Measurements from ENCODE around the gene INPP5K. TPM values are rescaled to one million over a fixed set of nuclear protein-coding genes. Genes with fewer than 3 reads are reported as not detected.
A peak's percentile ranks its signal among the peaks of the same experiment; 100 is the strongest.

Gene INPP5K
- total and polyA plus RNA-seq, 4 donors, result 22.5 to 38.9 (median 31.3) TPM

GRCh38 chr17:1478418-1478817, 38.0 kb downstream of the INPP5K start:
- WGBS (ENCODE audit: insufficient coverage), result 86% methylated on average over 24 of the region's 26 CpGs
- Histone ChIP-seq H3K27ac (ENCODE audit: low read depth, low read length) (no peak overlapping the region), H3K27me3 (ENCODE audit: control insufficient read depth, insufficient read depth, low read length) (no peaks in the 10 kb centered on the region), H3K4me1 (ENCODE audit: control insufficient read depth, insufficient read depth, low read length) (peaks cover 7% of the 10 kb centered on the region), H3K36me3 (ENCODE audit: control insufficient read depth, insufficient read depth, low read length) (peaks cover 84% of the 10 kb centered on the region), H3K9me3 (ENCODE audit: control insufficient read depth, insufficient read depth, low read length) (no peaks in the 10 kb centered on the region), H3K4me3 (ENCODE audit: low read depth, low read length) (no peak overlapping the region)
- DNase-seq (ENCODE audit: low read depth in 4 of 6, low spot score in 6 of 6), result no peak

- WGBS (ENCODE audit: insufficient coverage), result 87% methylated on average over 15 of the region's 15 CpGs
- Histone ChIP-seq H3K4me1 (ENCODE audit: control insufficient read depth, insufficient read depth, low read length) (peaks cover 8% of the 10 kb centered on the region), H3K27me3 (ENCODE audit: control insufficient read depth, insufficient read depth, low read length) (no peaks in the 10 kb centered on the region), H3K9me3 (ENCODE audit: control insufficient read depth, insufficient read depth, low read length) (no peaks in the 10 kb centered on the region), H3K4me3 (ENCODE audit: low read depth, low read length) (no peak overlapping the region), H3K36me3 (ENCODE audit: control insufficient read depth, insufficient read depth, low read length) (peaks cover 86% of the 10 kb centered on the region), H3K27ac (ENCODE audit: low read depth, low read length) (no peak overlapping the region)
- DNase-seq (ENCODE audit: low read depth in 4 of 6, low spot score in 6 of 6), result no peak
Observed at GRCh38 chr17:1475321-1475854, 41.0 kb downstream of the INPP5K start.

- no peaks in the 10 kb centered on the region for H3K9me3 ChIP-seq (ENCODE audit: control insufficient read depth, insufficient read depth, low read length)
- no peak overlapping the region for H3K4me3 ChIP-seq (ENCODE audit: low read depth, low read length)
- no peak for DNase-seq (ENCODE audit: low read depth in 4 of 6, low spot score in 6 of 6)
- H3K27ac ChIP-seq (ENCODE audit: low read depth, low read length), result no peak overlapping the region
- WGBS (ENCODE audit: insufficient coverage), result 87% methylated on average over 27 of the region's 31 CpGs
- H3K36me3 ChIP-seq (ENCODE audit: control insufficient read depth, insufficient read depth, low read length), result peaks cover 92% of the 10 kb centered on the region
- H3K27me3 ChIP-seq (ENCODE audit: control insufficient read depth, insufficient read depth, low read length), result no peaks in the 10 kb centered on the region
- H3K4me1 ChIP-seq (ENCODE audit: control insufficient read depth, insufficient read depth, low read length), result peaks cover 8% of the 10 kb centered on the region
Observed at GRCh38 chr17:1474402-1475189, 41.8 kb downstream of the INPP5K start.

GRCh38 chr17:1473841-1474240, 42.6 kb downstream of the INPP5K start:
- H3K27ac ChIP-seq (ENCODE audit: low read depth, low read length), result no peak overlapping the region
- WGBS (ENCODE audit: insufficient coverage), result 76% methylated on average over 2 of the region's 10 CpGs
- no peaks in the 10 kb centered on the region for H3K9me3 ChIP-seq (ENCODE audit: control insufficient read depth, insufficient read depth, low read length)
- H3K4me3 ChIP-seq (ENCODE audit: low read depth, low read length), result no peak overlapping the region
- no peak for DNase-seq (ENCODE audit: low read depth in 4 of 6, low spot score in 6 of 6)
- peaks cover 8% of the 10 kb centered on the region for H3K4me1 ChIP-seq (ENCODE audit: control insufficient read depth, insufficient read depth, low read length)
- H3K27me3 ChIP-seq (ENCODE audit: control insufficient read depth, insufficient read depth, low read length), result no peaks in the 10 kb centered on the region
- peaks cover 89% of the 10 kb centered on the region for H3K36me3 ChIP-seq (ENCODE audit: control insufficient read depth, insufficient read depth, low read length)

GRCh38 chr17:1473170-1473569, 43.2 kb downstream of the INPP5K start:
- H3K4me3 ChIP-seq (ENCODE audit: low read depth, low read length), result no peak overlapping the region
- no peak overlapping the region for H3K27ac ChIP-seq (ENCODE audit: low read depth, low read length)
- no peaks in the 10 kb centered on the region for H3K9me3 ChIP-seq (ENCODE audit: control insufficient read depth, insufficient read depth, low read length)
- 53% methylated on average over 6 of the region's 11 CpGs for WGBS (ENCODE audit: insufficient coverage)
- no peaks in the 10 kb centered on the region for H3K27me3 ChIP-seq (ENCODE audit: control insufficient read depth, insufficient read depth, low read length)
- peaks cover 8% of the 10 kb centered on the region for H3K4me1 ChIP-seq (ENCODE audit: control insufficient read depth, insufficient read depth, low read length)
- DNase-seq (ENCODE audit: low read depth in 4 of 6, low spot score in 6 of 6), result no peak
- H3K36me3 ChIP-seq (ENCODE audit: control insufficient read depth, insufficient read depth, low read length), result peaks cover 87% of the 10 kb centered on the region

GRCh38 chr17:1471911-1472821, 44.2 kb downstream of the INPP5K start:
- no peaks in the 10 kb centered on the region for H3K27me3 ChIP-seq (ENCODE audit: control insufficient read depth, insufficient read depth, low read length)
- WGBS (ENCODE audit: insufficient coverage), result 44% methylated on average over 42 of the region's 42 CpGs
- H3K4me1 ChIP-seq (ENCODE audit: control insufficient read depth, insufficient read depth, low read length), result peaks cover 8% of the 10 kb centered on the region
- H3K36me3 ChIP-seq (ENCODE audit: control insufficient read depth, insufficient read depth, low read length), result peaks cover 86% of the 10 kb centered on the region
- H3K9me3 ChIP-seq (ENCODE audit: control insufficient read depth, insufficient read depth, low read length), result no peaks in the 10 kb centered on the region
- no peak overlapping the region for H3K27ac ChIP-seq (ENCODE audit: low read depth, low read length)
- H3K4me3 ChIP-seq (ENCODE audit: low read depth, low read length), result no peak overlapping the region
- peak in 1 of 6 donors; percentile 59 for DNase-seq (ENCODE audit: low read depth in 4 of 6, low spot score in 6 of 6)

GRCh38 chr17:1471490-1471889, 44.9 kb downstream of the INPP5K start:
- Histone ChIP-seq H3K36me3 (ENCODE audit: control insufficient read depth, insufficient read depth, low read length) (peaks cover 87% of the 10 kb centered on the region), H3K27ac (ENCODE audit: low read depth, low read length) (no peak overlapping the region)
- 81% methylated on average over 15 of the region's 15 CpGs for WGBS (ENCODE audit: insufficient coverage)

GRCh38 chr17:1470755-1471462, 45.5 kb downstream of the INPP5K start:
- no peak for DNase-seq (ENCODE audit: low read depth in 4 of 6, low spot score in 6 of 6)
- no peak overlapping the region for H3K27ac ChIP-seq (ENCODE audit: low read depth, low read length)
- no peaks in the 10 kb centered on the region for H3K9me3 ChIP-seq (ENCODE audit: control insufficient read depth, insufficient read depth, low read length)
- no peak overlapping the region for H3K4me3 ChIP-seq (ENCODE audit: low read depth, low read length)
- no peaks in the 10 kb centered on the region for H3K27me3 ChIP-seq (ENCODE audit: control insufficient read depth, insufficient read depth, low read length)
- H3K4me1 ChIP-seq (ENCODE audit: control insufficient read depth, insufficient read depth, low read length), result peaks cover 8% of the 10 kb centered on the region
- WGBS (ENCODE audit: insufficient coverage), result 85% methylated on average over 22 of the region's 25 CpGs
- H3K36me3 ChIP-seq (ENCODE audit: control insufficient read depth, insufficient read depth, low read length), result peaks cover 87% of the 10 kb centered on the region

More at GRCh38 chr17:1471490-1471889, 44.9 kb downstream of the INPP5K start:
- H3K4me1 ChIP-seq (ENCODE audit: control insufficient read depth, insufficient read depth, low read length), result peaks cover 8% of the 10 kb centered on the region
- no peaks in the 10 kb centered on the region for H3K27me3 ChIP-seq (ENCODE audit: control insufficient read depth, insufficient read depth, low read length)
- no peaks in the 10 kb centered on the region for H3K9me3 ChIP-seq (ENCODE audit: control insufficient read depth, insufficient read depth, low read length)
- no peak overlapping the region for H3K4me3 ChIP-seq (ENCODE audit: low read depth, low read length)
- no peak for DNase-seq (ENCODE audit: low read depth in 4 of 6, low spot score in 6 of 6)

GRCh38 chr17:1470071-1470754, 46.2 kb downstream of the INPP5K start:
- Histone ChIP-seq H3K4me3 (ENCODE audit: low read depth, low read length) (no peak overlapping the region), H3K27me3 (ENCODE audit: control insufficient read depth, insufficient read depth, low read length) (no peaks in the 10 kb centered on the region), H3K27ac (ENCODE audit: low read depth, low read length) (no peak overlapping the region), H3K36me3 (ENCODE audit: control insufficient read depth, insufficient read depth, low read length) (peaks cover 87% of the 10 kb centered on the region), H3K4me1 (ENCODE audit: control insufficient read depth, insufficient read depth, low read length) (peaks cover 8% of the 10 kb centered on the region), H3K9me3 (ENCODE audit: control insufficient read depth, insufficient read depth, low read length) (no peaks in the 10 kb centered on the region)
- no peak for DNase-seq (ENCODE audit: low read depth in 4 of 6, low spot score in 6 of 6)
- 78% methylated on average over 23 of the region's 33 CpGs for WGBS (ENCODE audit: insufficient coverage)

All from spinal cord (tissue), 10 donors.